KOPT-K1 (cell line): ENCODE data around the gene ENTPD8.
"Not testable (repeated sequence)": the region's sequence is repeated elsewhere in the genome, so short reads cannot be mapped to it uniquely, and the experiment has no call there.

ENCODE experiments used
- H3K27ac ChIP-seq: fragments of 200-600 bp; sonication (generic); 2 replicates; pipeline ENCODE4 v1.5.1; 2016; ENCODE audit warnings: antibody characterized with exemption, mild to moderate bottlenecking, low read depth, low read length; ENCODE audit not compliant: poor library complexity, severe bottlenecking
- H3K36me3 ChIP-seq: fragments of 200-600 bp; sonication (generic); 2 replicates; pipeline ENCODE4 v1.5.1; 2017; ENCODE audit warnings: antibody characterized with exemption, mild to moderate bottlenecking, low read length, moderate library complexity; ENCODE audit not compliant: insufficient read depth
- H3K9me3 ChIP-seq: fragments of 200-600 bp; sonication (generic); 2 replicates; pipeline ENCODE4 v1.5.1; 2017; ENCODE audit warnings: antibody characterized with exemption, low read length, mild to moderate bottlenecking; ENCODE audit not compliant: insufficient read depth, poor library complexity, severe bottlenecking

ENTPD8 gene

DNA sequence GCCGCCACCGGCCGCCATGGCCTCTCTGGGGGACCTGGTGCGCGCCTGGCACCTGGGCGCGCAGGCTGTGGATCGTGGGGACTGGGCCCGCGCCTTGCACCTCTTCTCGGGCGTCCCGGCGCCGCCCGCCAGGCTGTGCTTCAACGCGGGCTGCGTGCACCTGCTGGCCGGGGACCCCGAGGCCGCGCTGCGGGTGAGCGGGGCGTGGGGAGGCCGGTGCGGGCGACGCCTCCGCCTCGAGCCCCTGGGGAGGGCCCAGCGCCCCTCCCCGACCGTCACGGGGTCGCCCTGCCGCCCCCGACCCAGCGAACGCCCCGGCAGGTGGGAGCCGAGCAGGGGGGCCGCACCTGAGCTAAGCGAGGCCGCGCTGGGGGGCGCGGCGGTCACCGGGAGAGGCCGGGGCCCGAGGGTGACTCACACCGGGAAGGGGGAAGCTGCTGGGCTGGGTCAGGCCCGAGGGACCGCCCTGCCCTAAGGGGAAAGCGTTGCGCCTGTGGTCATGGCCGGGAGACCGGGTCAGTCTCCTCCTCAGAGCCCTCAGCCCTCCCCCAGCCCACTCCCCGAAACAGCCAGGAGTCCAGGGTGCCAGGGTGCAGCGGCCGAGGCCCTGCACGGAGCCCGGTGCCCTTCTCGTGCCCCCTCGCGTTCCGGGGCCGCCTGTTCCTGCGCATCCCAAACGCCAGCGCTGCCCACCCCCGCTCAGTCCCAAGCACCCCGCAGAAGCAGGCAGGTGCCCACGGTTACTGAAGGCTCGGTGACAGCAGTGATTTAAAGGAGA lies 17.5 kb downstream of the ENTPD8 start:
- Histone ChIP-seq H3K9me3 (no peaks in the 10 kb centered on the region), H3K36me3 (no peaks in the 10 kb centered on the region), H3K27ac (no peak overlapping the region)

DNA sequence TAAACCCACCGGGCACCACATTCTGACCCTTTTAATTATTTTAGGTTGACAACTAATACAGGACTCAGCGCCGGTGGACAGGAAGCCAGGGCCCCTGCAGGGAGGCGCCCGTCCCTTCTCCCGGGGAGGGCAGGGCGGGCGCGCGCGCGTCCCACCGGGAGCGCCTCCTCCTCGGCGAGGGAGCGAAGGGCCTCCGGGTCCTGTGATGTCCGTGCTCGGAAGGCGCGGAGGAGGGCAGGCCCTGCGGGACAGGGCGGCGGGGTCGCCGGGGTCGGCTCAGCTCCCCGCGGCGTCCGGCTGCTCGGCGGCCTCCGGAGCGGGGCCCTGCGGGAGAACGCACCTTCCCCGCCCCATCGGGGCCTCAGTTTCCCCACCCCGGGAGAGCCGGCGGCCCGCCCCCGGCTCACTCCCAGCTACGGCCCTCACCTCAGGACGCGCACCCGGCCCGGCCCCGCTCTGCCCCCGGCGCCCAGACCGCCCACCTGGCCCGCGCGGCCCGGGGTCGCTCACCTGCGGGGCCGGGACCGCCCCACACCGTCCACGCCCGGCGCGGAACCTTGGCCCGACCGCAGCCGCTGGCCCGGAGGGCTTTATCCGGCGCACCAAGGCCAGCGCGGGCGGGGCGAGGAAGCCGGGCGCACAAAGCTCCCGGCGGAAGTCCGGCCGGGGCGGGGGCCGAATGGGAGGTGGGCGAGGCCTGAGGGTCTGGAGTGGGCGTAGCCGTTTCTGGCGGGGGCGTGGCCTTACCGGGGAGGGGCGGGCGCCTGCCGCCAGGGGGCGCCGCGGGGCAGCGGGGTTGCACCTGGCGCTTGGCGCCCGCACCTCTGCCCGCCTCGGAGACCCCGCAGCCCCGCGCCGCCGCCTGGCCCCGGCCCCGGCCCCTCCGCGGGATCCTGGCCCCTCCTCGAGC lies 18.3 kb downstream of the ENTPD8 start, which contains the start of the genes EXD3 and NOXA1:
Gene EXD3, minus strand, starts transcription at position 559 of the 910 bp plus-strand sequence. CDS start 27,805 bp downstream, outside the sequence.
Gene NOXA1, plus strand, starts transcription at position 790 of the 910 bp plus-strand sequence. CDS start 137 bp downstream, outside the sequence.
- H3K9me3 ChIP-seq, result no peaks in the 10 kb centered on the region
- H3K27ac ChIP-seq, result no peak within 1 kb of the TSS
- no peaks in the 10 kb centered on the region for H3K36me3 ChIP-seq

DNA sequence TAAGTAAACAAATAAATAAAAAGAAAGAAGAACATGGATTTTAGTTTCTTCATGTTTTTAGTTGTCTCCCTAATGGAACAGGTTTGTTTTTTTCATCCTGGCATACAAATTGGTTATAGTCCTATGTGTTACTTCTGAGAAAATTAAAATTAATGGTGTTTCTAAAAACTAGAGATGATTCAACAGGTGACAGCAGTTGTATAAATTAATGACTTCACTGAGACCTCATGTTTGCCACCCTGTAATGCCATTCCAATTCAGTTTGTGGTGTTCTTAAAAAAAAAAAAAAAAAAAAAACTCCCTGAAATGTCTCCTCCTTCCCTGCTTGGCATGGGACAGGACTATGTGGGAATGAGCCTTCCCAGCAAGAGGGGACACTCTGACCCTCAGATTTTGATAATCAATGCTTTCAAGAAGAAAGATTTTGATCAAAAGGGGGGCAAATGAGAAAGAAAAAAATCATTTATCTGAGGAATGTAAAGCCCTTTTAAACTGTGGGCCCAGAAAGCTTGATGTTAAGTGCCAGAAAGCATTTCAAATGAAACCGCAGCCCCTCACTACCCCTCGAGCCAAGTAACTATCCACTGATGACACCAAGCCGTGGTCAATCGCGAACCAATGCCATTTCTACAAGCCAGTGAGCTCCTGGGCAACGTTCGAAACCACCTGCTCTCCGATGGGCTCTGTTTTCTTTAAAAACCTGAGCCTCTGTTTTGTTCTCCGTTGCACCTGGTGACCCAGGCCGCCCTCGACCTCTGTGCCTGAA lies 19.1 kb downstream of the ENTPD8 start:
- H3K27ac ChIP-seq, result no peak overlapping the region

DNA sequence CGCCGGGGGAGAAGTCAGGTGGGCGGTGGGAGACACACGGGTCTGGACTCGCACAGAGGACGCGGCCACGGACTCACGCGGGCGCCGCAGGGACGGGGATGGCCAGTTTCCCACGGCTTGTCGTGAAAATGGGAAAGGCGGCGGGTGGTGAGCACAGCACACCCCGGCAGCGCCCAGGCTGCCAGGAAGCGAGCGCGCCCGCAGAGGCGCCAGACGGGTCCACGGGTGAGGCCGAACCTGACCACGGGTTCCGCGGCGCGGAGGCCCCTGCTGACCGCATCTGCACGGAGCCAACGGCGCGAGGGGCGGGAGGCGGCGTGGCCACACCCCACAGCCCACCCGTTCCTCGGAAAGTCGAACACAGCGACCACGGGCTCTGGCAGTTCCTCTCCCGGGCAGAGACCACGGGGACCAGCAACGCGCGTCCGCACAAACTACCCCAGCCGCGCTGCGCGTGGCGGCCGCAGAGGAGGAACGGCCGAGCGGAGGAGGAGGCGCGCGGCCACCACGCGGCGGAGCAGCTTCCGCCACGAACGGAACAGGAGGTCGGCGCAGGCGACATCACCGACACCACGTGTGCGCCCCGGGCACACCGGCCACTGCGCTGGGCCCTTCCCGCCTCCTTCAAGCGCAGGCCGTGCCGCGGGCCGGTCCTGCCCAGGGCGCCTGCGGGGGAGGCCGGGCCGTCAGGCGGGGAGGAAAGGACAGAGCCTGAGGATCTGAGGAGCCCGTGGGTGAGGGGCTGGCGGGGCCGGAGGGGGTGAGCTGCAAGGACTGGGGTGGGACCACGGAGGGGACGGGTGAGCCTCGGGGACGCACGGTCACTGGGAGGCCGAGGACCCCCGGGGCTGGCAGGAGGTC lies 23.8 kb downstream of the ENTPD8 start:
- H3K9me3 ChIP-seq, result no peaks in the 10 kb centered on the region
- no peak overlapping the region for H3K27ac ChIP-seq
- no peaks in the 10 kb centered on the region for H3K36me3 ChIP-seq

More for the DNA sequence above, 19.1 kb downstream of the ENTPD8 start:
- Histone ChIP-seq H3K36me3 (no peaks in the 10 kb centered on the region), H3K9me3 (no peaks in the 10 kb centered on the region)

DNA sequence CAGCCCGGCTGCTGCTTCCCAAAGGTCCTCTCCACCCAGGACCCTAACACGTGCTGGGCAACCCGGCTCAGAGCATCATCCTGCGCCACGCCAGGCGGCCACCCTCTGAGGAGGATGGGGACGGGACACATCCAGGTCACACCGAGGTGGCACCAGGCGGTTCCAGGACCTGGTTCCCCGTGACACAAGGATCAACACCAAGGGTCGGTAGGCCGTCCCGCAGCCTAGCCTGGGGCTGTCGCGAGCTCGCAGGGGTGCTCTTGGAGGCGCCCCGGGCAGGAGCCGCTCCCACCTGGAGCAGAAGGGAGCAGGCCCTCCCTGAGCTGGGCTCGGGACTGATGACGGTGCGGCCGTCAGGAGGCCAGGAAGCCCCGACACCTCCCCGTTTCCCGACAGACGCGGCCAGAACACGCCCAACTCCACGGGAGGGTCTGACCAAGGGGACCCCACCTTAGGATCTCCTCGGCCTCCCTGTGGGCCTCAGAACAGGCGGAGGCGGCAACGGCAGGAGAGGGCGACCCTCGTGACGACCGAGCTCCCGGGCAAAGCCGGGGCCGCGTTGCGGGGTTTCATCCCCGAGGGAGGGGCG lies 24.5 kb downstream of the ENTPD8 start:
- H3K36me3 ChIP-seq, result no peaks in the 10 kb centered on the region
- H3K9me3 ChIP-seq, result no peaks in the 10 kb centered on the region
- H3K27ac ChIP-seq, result no peak overlapping the region

DNA sequence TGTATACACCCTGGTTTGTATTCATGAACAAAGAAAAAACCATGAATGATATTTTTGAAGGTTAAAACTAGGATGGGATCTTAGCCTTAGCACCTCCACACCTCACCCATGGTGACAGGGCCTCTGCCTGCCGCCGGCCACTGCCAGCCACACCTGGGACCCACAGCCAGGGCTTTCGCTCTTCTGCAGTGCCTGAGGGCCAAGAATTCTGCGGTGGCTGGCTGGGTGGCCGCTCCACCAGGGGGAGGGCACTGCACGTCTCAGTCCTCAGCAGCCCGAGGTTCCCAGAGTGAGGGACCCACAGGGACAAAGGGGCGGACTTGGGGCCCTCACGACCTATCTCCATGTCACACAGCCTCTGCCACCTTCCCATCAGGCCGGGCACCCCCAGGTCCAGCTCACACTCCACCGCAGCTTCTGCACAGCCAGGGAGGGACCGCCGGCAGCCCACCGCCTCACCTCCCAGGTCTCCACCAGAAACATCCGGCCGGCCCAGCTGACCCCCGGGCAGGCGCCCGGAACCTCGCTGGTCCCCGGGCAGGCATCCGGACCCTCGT lies 25.1 kb downstream of the ENTPD8 start:
- H3K9me3 ChIP-seq, result no peaks in the 10 kb centered on the region
- H3K36me3 ChIP-seq, result no peaks in the 10 kb centered on the region
- no peak overlapping the region for H3K27ac ChIP-seq

DNA sequence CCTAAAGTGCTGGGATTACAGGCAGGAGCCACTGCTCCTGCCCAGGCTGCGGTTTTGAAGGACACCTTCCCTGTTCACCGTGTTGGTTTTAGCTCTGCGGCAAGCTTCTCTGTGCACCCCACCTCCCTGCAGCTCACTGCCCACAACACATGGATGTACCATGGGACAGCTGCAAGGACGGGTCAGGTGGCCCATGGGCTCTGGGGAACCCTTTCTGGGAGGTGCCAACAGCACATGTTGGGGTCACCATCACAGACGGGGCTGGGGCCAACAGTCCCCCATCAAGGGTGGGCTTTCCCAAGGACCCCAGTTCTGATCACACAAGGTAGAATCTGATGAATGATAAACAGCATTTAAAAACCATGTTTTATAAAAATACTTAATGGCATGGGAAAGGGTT lies 25.7 kb downstream of the ENTPD8 start:
- H3K36me3 ChIP-seq, result no peaks in the 10 kb centered on the region
- no peaks in the 10 kb centered on the region for H3K9me3 ChIP-seq
- no peak overlapping the region for H3K27ac ChIP-seq

DNA sequence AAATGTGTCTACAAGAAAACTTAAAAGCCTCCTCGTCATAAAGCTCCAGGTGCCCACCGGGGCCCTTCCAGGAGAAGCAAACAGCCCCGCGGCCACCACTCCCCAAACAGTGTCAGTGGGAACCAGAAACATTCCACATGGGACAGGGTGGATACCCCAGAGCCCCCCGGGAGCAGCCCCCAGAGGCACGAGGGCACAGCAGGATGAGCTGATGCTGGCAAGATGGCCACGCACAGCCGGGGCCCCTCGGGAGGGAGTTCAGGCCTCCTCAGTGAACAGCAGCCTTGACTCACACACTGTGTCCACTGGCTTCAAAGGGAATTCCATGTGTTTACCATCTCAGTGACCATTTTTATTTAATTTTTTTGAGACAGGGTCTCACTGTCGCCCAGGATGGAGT lies 28.7 kb downstream of the ENTPD8 start:
- Histone ChIP-seq H3K27ac (no peak overlapping the region), H3K36me3 (no peaks in the 10 kb centered on the region), H3K9me3 (no peaks in the 10 kb centered on the region)

DNA sequence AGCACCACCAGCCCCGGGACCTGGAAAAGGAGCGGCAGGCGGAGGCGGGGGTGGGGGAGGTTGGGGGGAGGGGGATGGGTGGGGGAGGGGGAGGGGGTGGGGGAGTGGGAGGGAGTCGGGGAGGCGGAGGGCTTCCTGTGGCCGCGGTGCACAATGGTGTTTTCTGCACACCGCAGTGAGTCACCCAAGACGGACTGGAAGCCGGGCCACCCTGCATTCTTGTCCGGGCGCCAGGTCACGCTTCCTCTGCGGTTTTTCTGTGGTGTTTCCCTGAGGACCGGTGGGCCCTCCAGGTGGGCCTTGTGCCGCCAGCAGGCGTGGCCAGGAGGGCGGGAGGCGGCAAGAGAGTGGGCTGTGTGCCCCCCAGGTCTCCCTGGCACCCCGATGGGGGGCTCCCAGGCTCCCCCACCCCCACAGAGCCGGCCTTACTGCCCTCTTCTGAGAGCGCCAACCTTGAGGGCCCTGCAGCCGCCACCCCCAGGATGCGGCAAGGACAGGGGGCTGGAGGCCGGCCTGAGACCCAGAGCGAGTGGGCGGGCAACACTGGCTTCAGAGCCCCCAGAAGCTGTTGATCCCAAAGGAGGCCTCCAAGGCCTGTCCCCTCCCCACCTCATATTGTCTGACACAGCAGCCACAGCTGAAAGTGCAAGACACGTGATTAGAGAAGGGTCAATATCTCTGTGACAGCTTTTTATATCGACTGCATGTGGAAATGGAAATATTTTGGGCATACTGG lies 29.3 kb downstream of the ENTPD8 start:
- Histone ChIP-seq H3K36me3 (no peaks in the 10 kb centered on the region), H3K27ac (no peak overlapping the region), H3K9me3 (no peaks in the 10 kb centered on the region)

DNA sequence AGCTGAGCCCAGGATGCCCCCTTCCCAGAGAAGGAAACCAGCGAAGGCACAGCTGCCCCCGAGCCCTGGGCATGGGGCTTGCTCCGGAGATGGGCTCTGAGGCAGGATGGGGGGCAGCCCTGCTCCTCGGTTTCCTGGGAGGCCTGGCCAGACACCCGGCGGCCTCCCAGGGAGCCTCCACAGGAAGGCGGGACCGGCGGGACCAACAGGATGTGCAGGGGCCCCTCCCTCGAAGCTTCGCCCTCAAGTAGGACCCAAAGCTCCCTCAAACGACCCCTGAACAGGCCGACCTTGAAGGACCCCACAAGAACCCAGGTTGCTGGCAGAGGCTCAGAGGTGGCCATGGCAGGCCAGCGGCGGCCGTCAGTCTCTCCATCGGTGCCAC lies 29.9 kb downstream of the ENTPD8 start:
- Histone ChIP-seq H3K27ac (no peak overlapping the region), H3K36me3 (no peaks in the 10 kb centered on the region)

DNA sequence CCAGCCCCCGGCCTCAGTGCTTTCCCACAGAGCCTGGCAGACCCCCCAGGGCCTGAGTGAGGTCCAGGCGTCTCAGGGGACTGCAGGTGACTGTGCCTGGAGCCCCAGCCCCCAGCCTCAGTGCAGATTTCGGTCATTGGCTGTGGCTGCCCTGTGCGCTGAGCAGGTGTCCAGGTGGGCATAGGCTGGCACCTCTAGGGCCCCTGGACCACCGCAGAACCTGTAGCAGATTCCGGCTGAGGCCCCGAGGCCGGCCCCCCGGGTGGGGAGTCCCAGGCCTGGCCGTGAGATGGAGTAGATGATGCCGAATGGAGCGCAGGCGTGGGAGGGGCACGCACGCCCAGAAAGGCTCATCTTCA lies 30.3 kb downstream of the ENTPD8 start:
- H3K27ac ChIP-seq, result no peak overlapping the region
- no peaks in the 10 kb centered on the region for H3K36me3 ChIP-seq
- no peaks in the 10 kb centered on the region for H3K9me3 ChIP-seq

More for the DNA sequence above, 29.9 kb downstream of the ENTPD8 start:
- no peaks in the 10 kb centered on the region for H3K9me3 ChIP-seq

DNA sequence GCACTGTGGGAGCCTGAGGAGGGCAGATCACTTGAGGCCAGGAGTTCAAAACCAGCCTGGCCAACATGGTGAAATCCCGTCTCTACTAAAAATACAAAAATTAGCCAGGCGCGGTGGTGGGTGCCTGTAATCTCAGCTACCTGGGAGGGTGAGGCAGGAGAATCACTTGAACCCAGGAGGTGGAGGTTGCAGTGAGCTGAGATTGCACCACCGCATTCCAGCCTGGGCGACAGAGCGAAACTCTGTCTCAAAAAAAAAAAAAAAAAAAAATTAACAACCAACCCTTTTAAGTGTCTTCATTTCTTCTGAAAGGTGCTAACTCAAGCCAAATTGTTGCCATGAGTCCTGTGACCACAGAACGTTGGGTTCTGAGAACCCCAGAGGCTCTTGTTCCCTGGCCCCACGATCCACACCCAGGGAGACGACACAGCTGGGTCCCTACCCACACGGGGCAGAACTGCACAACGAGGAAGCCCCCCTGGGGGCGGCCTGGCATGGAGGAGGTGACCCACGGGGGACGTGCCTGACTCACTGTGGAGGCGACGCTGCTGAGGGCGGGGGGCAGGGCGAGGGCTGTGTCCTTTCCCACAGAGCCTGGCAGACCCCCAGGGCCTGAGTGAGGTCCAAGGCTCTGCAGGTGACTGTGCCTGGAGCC lies 30.8 kb downstream of the ENTPD8 start:
- not testable (repeated sequence) for H3K27ac ChIP-seq, H3K36me3 ChIP-seq

DNA sequence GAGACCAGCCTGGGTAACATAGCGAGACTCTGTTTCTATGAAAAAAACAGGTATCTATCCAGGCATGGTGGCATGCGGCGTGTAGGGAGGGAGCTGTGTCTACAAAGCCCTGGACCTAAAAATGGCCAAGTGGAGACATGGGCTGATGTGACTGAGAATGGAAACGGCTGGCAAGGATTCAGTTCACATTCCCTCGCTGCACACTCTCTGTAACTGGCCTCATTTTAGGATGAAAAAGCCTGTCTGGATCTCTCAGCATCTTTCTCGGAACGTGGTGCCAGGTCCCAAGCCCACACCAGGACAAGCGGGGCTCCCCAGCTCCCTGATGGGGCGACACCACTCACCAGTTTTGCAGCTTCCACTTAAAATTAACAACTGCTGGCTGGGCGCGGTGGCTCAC lies 31.6 kb downstream of the ENTPD8 start:
- H3K27ac ChIP-seq, result no peak overlapping the region
- no peaks in the 10 kb centered on the region for H3K36me3 ChIP-seq

More for the DNA sequence above, 30.8 kb downstream of the ENTPD8 start:
- not testable (repeated sequence) for H3K9me3 ChIP-seq

More for the DNA sequence above, 31.6 kb downstream of the ENTPD8 start:
- H3K9me3 ChIP-seq, result no peaks in the 10 kb centered on the region
